NOMO-1 (cell line): Measurements from ENCODE around the gene DLEU7.

Experiments
- DNase-seq, 2 experiments: peaks; one replicate each; lab custom pipeline; 2025; ENCODE audit not compliant: unreplicated experiment in 2 of 2; lab: John Stamatoyannopoulos, UW

Gene DLEU7

GRCh38 chr13:50797091-50797490 is 46.4 kb downstream of the DLEU7 start:
- no peak for DNase-seq

DNA sequence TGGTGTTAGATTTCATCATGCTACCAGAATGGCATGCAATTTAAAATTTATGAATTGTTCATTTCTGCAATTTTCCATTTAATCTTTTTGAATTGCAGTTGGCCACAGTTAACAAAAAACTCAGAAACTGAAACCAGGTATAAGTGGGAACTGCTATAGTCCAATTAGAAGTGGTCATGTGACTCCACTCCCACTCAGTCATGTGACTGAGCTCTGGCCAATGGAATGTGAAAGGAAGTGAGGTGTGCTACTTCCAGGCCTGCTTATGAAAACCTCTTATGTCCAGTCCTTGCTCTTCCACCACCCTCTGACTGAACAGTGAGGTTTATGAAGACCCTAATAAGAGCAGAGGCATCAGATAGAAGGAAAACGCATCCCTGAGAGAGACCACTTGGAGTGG is 47.0 kb downstream of the DLEU7 start:
- no peak for DNase-seq

- DNase-seq, result peak in 1 of 2 experiments; percentile 33
Observed at GRCh38 chr13:50794226-50794625, 49.3 kb downstream of the DLEU7 start.

- DNase-seq, result no peak
Observed at GRCh38 chr13:50793026-50793425, 50.5 kb downstream of the DLEU7 start.

GRCh38 chr13:50788551-50789210 is 54.8 kb downstream of the DLEU7 start:
- DNase-seq, result no peak

GRCh38 chr13:50787316-50788195 is 55.9 kb downstream of the DLEU7 start:
- no peak for DNase-seq

GRCh38 chr13:50783717-50784290 is 59.7 kb downstream of the DLEU7 start:
- peak; percentile 37 to 59 for DNase-seq

DNA sequence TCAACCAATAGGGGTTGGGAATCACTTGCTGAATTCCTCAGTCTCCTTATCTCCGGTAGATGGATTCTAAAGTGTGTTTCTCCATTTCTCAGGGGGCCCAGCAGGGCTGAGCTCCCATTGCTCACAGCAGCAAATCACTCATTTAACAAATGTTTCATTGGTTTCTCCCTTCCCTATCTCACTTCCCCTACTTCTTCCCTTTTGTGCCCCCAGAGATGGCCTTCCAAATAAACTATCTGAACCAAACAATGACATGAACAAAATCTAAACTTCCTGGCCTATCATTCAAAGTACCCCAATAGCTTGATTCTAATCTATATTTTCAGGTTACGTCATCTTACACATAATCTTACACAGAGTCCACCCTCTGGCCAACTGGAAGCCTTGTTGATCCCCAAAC is 60.4 kb downstream of the DLEU7 start:
- DNase-seq, result peak in 1 of 2 experiments; percentile 22

DNA sequence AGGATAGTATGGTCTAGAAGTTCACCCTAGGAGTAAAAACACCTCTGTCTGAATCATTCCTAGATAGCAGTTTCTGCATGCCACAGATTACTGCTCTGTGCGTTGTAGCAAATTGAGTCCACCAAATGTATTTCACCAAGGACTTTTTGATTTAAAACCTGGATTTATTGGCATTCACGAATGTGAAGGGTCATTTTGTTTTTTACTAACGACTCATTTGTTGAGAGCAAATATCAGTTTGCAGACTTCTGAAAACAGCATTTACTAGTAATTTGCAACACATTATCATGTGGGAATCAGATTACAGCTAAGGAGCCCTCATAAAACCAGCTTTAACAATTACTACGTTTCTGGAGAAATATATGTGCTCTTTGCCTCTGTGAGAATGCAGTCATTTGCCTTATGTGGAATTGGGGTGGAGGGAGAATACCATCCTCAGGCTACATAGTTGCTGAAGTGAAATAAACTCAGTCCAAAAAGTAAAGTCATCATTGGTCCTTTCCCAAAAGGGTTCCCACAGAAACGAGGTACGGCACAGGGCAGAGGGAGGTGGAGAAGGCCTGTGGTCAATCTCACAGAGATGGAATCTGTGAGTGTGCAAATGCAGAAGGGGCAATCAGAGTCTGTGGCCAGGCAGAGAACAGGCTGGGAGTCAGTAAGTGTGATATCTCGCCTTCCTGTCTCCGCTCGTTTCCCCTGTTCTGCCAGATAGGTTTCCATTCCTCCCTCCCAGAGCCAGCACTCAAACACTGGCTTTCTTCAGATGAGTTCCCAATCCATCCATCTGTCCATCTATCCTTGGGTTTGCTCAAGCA is 63.1 kb downstream of the DLEU7 start:
- DNase-seq, result no peak

- DNase-seq, result no peak
Observed at GRCh38 chr13:50779443-50780200, 63.9 kb downstream of the DLEU7 start.
